OCI-LY3 (cell line): Measurements from ENCODE around the gene EFNA5.

Experiments
- CTCF ChIP-seq: fragments of 200-600, 300-600 bp; sonication (generic); IDR thresholded peaks from 2 replicates; pipeline ENCODE4 v1.5.1; 2014; ENCODE audit warnings: antibody characterized with exemption, low read length, low read depth
- EZH2phosphoT487 ChIP-seq: fragments of 200-600 bp; shearing (Covaris generic); IDR thresholded peaks from 2 replicates; pipeline ENCODE4 v1.6.1; 2018; ENCODE audit warnings: antibody characterized with exemption, mixed run types, low read depth

- TF ChIP-seq CTCF (no peak), EZH2phosphoT487 (no peak)
These were observed 63.5 kb downstream of the EFNA5 start for GRCh38 chr5:107607196-107607595.
